ENCODE results near the gene TPR.

TPR gene

GRCh38 chr1:186326009-186326408 is 49.0 kb downstream of the TPR start:
- DNase-seq: no peak

GRCh38 chr1:186325239-186325638 is 49.8 kb downstream of the TPR start:
- DNase-seq: no peak

- DNase-seq: no peak
Measured at GRCh38 chr1:186323865-186324264, 51.2 kb downstream of the TPR start.

- no peak for DNase-seq
Measured at GRCh38 chr1:186315570-186315969, 59.5 kb downstream of the TPR start.

GRCh38 chr1:186311375-186312051 is 63.5 kb downstream of the TPR start:
- DNase-seq: no peak

GRCh38 chr1:186310307-186310706 is 64.7 kb downstream of the TPR start:
- DNase-seq: no peak

GRCh38 chr1:186308264-186309060 is 66.6 kb downstream of the TPR start:
- DNase-seq: no peak

- no peak for DNase-seq
Measured at GRCh38 chr1:186307445-186307844, 67.6 kb downstream of the TPR start.

- DNase-seq: no peak
Measured at GRCh38 chr1:186306533-186306932, 68.5 kb downstream of the TPR start.

GRCh38 chr1:186304982-186305949 is 69.8 kb downstream of the TPR start:
- DNase-seq: peak; percentile 11

GRCh38 chr1:186303911-186304310 is 71.1 kb downstream of the TPR start:
- no peak for DNase-seq

GRCh38 chr1:186302381-186302920 is 72.6 kb downstream of the TPR start:
- no peak for DNase-seq

GRCh38 chr1:186301448-186301847 is 73.6 kb downstream of the TPR start:
- no peak for DNase-seq

GRCh38 chr1:186300056-186300455 is 75.0 kb downstream of the TPR start:
- no peak for DNase-seq

- no peak for DNase-seq
Measured at GRCh38 chr1:186299570-186299969, 75.5 kb downstream of the TPR start.

- DNase-seq: no peak
Measured at GRCh38 chr1:186298851-186299250, 76.2 kb downstream of the TPR start.

- no peak for DNase-seq
Measured at GRCh38 chr1:186297439-186298045, 77.5 kb downstream of the TPR start.

GRCh38 chr1:186295980-186296379 is 79.1 kb downstream of the TPR start, which contains the start of gene PRG4:
Gene PRG4, plus strand, starts transcription at chr1:186296279.
- no peak for DNase-seq

GRCh38 chr1:186292875-186293274 is 82.2 kb downstream of the TPR start:
- DNase-seq: no peak

GRCh38 chr1:186291271-186291670 is 83.8 kb downstream of the TPR start:
- no peak for DNase-seq

GRCh38 chr1:186289943-186290545 is 85.0 kb downstream of the TPR start:
- no peak for DNase-seq

Measured in NCI-H2227 treated with DMSO at 0.1 percent for 48 hours (cell line).